ENCODE measurements around the gene RNF157. TPM values are rescaled to one million over a fixed set of nuclear protein-coding genes. Genes with fewer than 3 reads are reported as not detected.

Gene RNF157
- total and polyA plus RNA-seq, 2 of the 4 experiments (the other 2 are of a cell fraction): 0.54 to 1.3 TPM

- no peak overlapping the region for H2AFZ ChIP-seq (replicated peaks; ENCODE audit: low read length, poor library complexity)
- no peaks in the 10 kb centered on the region for H3K9me3 ChIP-seq (ENCODE audit: control insufficient read depth, insufficient read depth, low read length)
- in situ Hi-C loops (cut with MboI; ENCODE audit: low sequenced_read_pairs): no loop called here
- no peak overlapping the region for H2BK120ac ChIP-seq (ENCODE audit: low read depth, low read length)
- no peak for ATAC-seq (ENCODE audit: low read depth)
- no TSS peak for BruUV-seq (replicated peaks)
- no peak overlapping the region for H3K4me2 ChIP-seq (ENCODE audit: low read depth, low read length)
- intact Hi-C loops (cut with micrococcal nuclease): no loop called here
- WGBS, 2 experiments (ENCODE audit: extremely low coverage in 2 of 2, insufficient read length in 1 of 2): 73% methylated on average over 4 of the region's 20 CpGs; no CpG with 5 or more reads in 1 of the 2 experiments
- H2AK9ac ChIP-seq (replicated peaks; ENCODE audit: low read depth, low read length, poor library complexity): no peak overlapping the region
- no peak overlapping the region for H4K91ac ChIP-seq (ENCODE audit: insufficient read depth, low read depth, low read length)
- H3K9ac ChIP-seq (ENCODE audit: low read depth, low read length): no peak overlapping the region
- POLR2A ChIA-PET (ENCODE audit: unreplicated experiment): no interaction called here
- H3K9me1 ChIP-seq (ENCODE audit: insufficient read depth, low read length): no peaks in the 10 kb centered on the region
- no peaks in the 10 kb centered on the region for H3K36me3 ChIP-seq (ENCODE audit: control insufficient read depth, insufficient read depth, low read length)
- H2BK15ac ChIP-seq (ENCODE audit: low read depth, low read length): no peak overlapping the region
- H2BK20ac ChIP-seq (ENCODE audit: low read depth, low read length): no peak overlapping the region
- no peak overlapping the region for H3K56ac ChIP-seq (ENCODE audit: extremely low read depth, insufficient read depth, low read length)
- dilution Hi-C loops (cut with HindIII; ENCODE audit: low sequenced_read_pairs, unreplicated experiment): no loop called here
- H3K4me3 ChIP-seq (ENCODE audit: insufficient read depth, low read depth, low read length): no peak overlapping the region
- no peak overlapping the region for H4K8ac ChIP-seq (ENCODE audit: low read depth in 2 of 2, low read length in 2 of 2)
- no peak overlapping the region for H3K4ac ChIP-seq (ENCODE audit: low read depth, low read length)
- no peak overlapping the region for H3K23ac ChIP-seq (ENCODE audit: low read depth, low read length)
- no peaks in the 10 kb centered on the region for H3K4me1 ChIP-seq (ENCODE audit: control insufficient read depth, insufficient read depth, low read length)
- no peaks in the 10 kb centered on the region for H4K20me1 ChIP-seq (ENCODE audit: insufficient read depth, low read length)
- no peak overlapping the region for H3K18ac ChIP-seq (ENCODE audit: low read depth, low read length)
- TF ChIP-seq POLR2A (IDR thresholded peaks at IDR 0.05; ENCODE audit: low read depth, low read length) (no peak), CHD1 (IDR thresholded peaks at IDR 0.05; ENCODE audit: low read depth, low read length) (no peak), ELK1 (IDR thresholded peaks at IDR 0.05; ENCODE audit: borderline replicate concordance, low read depth, low read length) (no peak), MAZ (IDR thresholded peaks at IDR 0.05; ENCODE audit: borderline replicate concordance, low read depth, low read length) (no peak), CTCF (conservative IDR thresholded peaks at IDR 0.05; ENCODE audit: low read depth, low read length) (no peak), BHLHE40 (IDR thresholded peaks at IDR 0.05; ENCODE audit: low read depth, low read length) (no peak), MXI1 (IDR thresholded peaks at IDR 0.05; ENCODE audit: borderline replicate concordance, low read depth, low read length) (no peak), RFX5 (IDR thresholded peaks at IDR 0.05; ENCODE audit: low read depth, low read length) (no peak), RAD21 (IDR thresholded peaks at IDR 0.05; ENCODE audit: low read length) (no peak), CEBPB (IDR thresholded peaks at IDR 0.05; ENCODE audit: low read depth, low read length) (no peak), USF2 (IDR thresholded peaks at IDR 0.05; ENCODE audit: low read depth, low read length) (no peak), MAFK (IDR thresholded peaks at IDR 0.05; ENCODE audit: low read depth, low read length) (no peak), SMC3 (IDR thresholded peaks at IDR 0.05; ENCODE audit: low read depth, low read length) (no peak), RCOR1 (IDR thresholded peaks at IDR 0.05; ENCODE audit: insufficient replicate concordance, low read length) (no peak), FOS (IDR thresholded peaks at IDR 0.05; ENCODE audit: low read depth, low read length) (no peak), NFE2L2 (IDR thresholded peaks at IDR 0.05; ENCODE audit: low read depth, low read length) (no peak)
- no peak overlapping the region for H2BK5ac ChIP-seq (ENCODE audit: low read depth, low read length, poor library complexity, severe bottlenecking)
- H3K27me3 ChIP-seq (ENCODE audit: control insufficient read depth, insufficient read depth, low read length): peaks cover 4% of the 10 kb centered on the region
- no peak overlapping the region for H2AK5ac ChIP-seq (ENCODE audit: low read depth, low read length)
- CTCF ChIA-PET: interaction anchor here (0.9 kb wide), 1 partner anchor 28 kb away, joined by 3 read pairs; no protein-coding TSS in a partner anchor
- no peaks in the 10 kb centered on the region for H3K79me1 ChIP-seq (ENCODE audit: low read depth in 1 of 2, low read length in 2 of 2)
- no peak for DNase-seq
- no peak overlapping the region for H3K27ac ChIP-seq (ENCODE audit: insufficient read depth, low read length)
- no peak overlapping the region for H4K5ac ChIP-seq (ENCODE audit: low read depth, low read length)
- H3K14ac ChIP-seq (replicated peaks; ENCODE audit: low read depth, low read length): no peak overlapping the region
Observed at GRCh38 chr17:76161619-76162266, 78.5 kb downstream of the RNF157 start.

Data from IMR-90 (cell line).